Central memory CD4-positive, alpha-beta T cell (primary cell): ENCODE measurements around the gene UBQLN4.
"Not testable (repeated sequence)": the region's sequence is repeated elsewhere in the genome, so short reads cannot be mapped to it uniquely, and the experiment has no call there.

Source experiments
- DNase-seq: peaks from one replicate; pipeline ENCODE4 v3.0.0; 2022

UBQLN4 gene

DNA sequence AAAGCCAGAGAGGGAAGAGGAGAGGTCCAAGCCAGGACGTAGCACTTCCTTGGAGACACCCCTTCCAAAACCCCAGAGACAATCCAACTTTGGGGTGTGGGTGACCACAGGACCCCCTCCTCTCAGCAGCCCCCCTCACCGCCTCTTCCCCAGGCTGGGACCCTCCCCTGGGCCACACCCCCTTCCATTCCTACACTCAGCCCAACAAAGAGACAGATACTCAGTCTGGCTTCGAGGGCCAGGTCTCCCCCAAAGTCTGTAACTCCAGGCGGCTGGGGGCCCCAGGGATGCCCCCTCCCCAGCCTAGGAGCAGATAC is 27.2 kb upstream of the UBQLN4 start:
- no peak for DNase-seq

DNA sequence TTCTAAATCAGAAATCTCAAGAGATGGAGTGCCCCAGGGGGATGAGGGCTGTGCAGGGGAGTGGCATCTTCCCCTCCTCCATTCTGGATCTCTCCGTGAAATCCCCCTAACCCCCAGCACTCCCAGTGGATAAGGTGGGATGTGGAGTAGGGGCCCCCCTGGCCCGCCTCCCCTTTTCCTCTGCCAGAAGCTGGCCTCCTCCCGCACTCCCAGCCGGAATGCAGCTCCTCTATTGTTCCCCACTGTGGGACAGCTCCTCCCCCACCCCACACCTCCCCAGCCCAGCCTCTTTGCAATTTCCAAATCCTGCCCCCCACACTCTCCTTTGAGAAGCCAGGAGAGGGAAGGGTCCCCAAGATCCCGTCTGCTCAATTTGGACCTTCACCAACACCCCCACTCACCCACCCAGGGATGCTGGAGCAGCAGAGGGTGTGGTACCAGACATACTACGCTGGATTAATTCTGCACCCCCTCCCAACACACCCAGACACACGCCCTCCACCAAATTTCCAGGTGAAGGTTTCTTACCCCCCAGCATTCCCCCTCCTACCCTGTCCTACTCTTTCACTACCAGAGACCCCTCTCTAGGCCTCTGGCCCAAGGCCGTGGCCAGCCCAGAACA is 26.8 kb upstream of the UBQLN4 start:
- no peak for DNase-seq

DNA sequence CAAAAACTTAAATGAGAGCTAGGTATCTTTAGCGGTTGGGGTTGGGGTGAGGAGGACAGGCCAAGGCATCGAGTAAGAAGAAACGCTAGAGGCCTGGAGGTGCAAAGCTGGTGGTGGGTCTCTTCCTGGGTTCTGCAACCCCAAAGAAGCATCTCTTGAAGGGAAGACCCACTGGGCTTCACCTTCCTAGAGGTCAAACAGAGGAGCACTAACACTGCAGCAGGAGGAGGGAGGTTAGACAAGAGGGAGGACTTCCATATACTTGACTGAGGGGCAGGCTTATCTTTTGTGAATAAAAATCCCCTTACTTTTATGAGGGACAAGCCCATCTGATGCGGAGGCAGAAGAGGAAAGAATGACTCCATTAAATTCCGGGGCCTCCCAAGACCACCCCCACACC is 26.2 kb upstream of the UBQLN4 start:
- DNase-seq, result no peak

DNA sequence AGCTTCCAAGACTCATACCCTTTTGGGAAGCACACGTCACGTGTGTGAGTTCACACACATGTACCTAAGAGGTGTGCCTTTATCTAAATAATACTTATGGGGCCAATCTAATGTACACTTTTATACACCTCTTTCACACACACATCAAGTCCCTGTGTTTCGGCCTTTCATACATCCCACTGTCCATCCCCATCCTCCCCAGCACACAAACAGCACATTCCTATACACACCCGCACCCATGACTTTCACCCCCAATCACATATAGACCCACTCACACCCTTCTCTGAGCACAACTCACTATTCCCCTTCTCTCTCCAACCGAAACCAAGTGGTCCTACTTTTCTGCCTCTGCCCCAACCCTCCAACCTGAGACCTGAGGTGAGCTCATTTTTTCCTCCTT is 25.1 kb upstream of the UBQLN4 start:
- no peak for DNase-seq

DNA sequence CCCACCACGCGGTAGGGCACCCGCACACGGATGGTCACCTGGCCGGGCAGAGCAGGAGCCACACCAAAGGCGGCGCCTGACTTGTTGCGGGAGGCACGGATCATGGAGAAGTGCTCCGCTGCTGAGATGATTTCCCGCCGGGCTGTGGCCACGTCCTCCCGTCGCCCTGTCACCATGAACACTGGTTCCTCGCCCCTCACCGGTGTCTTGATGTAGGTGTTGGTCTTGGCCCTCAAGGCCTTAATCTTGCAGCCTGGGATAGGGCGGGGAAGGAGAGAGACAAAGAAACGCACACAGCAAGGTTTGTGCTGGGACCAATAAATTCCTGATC is 23.8 kb upstream of the UBQLN4 start:
- no peak for DNase-seq

DNA sequence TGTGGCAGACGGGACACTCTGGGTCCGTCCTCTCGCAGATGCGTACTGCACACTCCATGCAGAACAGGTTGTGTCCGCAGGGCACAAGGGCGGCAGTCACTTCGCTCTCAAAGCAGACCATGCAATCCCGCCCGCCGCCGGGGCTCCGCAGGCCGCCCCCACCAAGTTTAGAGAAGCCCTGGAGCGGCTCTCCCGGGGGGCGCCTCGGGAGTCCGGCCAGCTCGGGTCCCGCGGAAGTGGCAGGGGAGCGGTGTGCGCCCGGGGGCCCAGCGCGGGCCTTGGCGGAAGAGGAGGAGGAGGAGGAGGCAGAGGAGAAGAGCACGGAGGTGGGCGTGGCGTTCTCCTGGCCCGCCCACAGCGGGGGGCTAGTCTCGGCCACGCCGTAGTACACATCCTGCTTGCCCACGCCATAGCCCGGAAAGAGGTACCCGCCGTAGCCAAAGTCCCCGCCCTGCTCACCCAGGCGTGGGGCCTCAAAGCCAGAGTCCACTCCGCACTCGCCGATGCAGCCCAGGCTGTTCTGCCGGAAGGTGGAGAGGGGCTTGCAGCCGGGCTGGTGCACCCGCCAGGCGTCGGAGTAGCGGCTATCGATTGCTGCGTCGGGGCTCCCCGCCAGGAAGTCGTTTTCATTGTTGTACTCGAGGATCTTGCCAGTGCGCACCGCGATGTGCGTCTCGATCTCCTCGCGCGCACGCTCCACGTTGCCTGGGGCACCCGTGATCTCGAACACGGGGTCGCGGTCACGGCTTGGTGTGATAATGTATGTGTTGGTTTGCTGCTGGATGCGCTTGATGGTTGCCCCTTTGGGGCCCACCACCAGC is 23.2 kb upstream of the UBQLN4 start:
- no peak for DNase-seq

DNA sequence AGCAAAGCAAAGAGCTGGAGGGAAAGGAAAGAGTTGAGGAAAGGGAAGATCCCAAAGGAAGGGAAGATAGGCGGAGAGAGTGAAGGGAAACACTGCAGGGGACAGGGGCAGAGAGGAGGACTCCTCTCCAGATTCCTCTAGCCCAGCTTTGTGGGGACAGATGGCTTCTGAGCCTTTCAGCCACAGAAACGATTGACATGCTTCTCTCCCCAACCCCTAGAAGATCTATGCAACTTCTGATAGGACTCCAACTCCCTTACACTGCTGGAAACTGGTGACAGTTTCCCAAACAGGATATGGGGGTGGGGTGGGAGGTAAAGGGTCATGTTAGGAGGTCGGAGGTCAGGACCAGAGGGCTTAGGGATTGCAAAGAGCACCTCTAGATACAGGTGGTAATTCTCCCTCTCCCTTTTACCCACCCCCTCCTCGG is 22.2 kb upstream of the UBQLN4 start:
- no peak for DNase-seq

DNA sequence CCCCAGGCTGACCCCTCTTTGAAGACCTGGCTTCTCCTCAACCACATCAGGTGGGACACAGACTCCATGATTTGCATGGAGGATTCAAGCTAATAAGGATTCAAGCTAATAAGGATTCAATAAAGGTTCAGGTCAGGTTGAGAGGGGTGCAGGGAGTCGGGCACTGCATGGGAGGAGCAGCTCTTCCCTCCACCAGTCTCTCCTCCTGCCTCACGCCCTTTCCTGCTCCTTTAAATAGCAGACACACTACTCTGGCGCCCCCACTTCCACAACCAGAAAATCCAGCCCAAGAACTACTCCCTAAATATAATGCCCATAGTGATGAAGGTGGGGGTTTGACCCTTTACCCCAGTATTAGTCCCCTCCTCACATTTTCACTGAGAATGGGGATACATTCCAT is 21.6 kb upstream of the UBQLN4 start:
- DNase-seq, result no peak

DNA sequence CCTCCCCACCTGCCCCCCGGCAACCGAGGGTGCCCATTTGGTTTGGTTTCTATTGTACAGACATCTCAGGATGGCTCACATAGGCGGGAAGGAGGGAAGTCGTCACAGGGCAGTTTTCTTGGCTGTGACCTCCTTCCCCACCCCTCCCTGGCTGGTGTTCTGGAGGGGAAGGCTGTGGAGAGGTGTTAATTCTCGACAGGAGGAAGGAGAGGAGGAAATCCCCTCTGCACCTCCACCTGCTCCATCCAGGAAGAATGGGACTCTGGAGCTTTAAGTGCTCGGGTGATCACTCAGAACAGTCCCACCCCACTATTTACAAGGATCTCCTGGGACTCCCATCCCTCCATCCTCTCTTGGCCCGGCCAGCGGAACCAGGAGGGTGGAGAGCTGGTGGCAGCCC is 21.1 kb upstream of the UBQLN4 start:
- no peak for DNase-seq

DNA sequence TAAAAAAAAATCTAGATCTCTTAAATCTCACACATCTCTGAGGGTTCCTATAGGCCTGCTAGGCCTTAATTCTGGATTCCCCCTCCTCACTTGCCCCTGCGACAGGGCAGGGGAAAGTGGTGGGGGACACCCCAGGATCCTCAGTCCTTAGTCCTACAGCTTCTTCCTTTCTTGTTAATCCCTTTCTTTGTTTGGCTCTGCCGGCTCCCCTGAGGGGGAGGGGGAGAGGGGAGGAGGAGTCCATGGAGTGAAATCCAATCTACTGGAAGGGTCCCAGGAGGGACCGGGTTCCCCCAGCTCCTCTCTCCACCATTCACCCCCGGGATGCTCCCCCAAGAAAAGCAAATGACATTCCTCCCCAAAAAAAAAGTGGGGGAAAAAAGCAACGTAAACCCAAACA is 20.1 kb upstream of the UBQLN4 start:
- no peak for DNase-seq

DNA sequence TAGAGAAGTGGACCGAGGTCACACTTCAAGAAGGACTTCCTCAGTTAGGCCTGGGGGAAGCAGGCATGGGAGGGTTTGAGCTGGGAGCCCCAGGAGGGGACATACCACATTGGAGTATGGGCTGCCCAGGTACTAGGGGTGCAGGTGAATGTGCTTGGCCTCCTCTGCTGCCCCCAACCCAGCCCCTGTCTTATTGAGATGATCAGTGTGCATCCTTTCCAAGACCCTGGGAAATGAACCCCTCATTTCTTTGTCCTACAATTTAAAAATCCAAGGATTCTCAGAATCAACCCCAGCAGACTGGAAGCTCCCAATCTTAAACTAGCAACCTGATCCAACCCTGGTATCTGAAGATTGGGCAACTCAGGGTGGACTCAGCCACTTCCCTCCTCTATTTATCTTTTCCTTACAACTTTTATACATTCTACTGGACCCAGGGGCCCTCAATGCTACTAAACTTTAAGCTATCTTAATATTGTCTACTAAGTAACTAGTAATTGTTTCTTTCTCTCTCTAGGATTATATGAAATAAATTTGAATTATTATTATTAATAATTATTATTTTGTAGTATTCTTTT is 19.6 kb upstream of the UBQLN4 start:
- no peak for DNase-seq

DNA sequence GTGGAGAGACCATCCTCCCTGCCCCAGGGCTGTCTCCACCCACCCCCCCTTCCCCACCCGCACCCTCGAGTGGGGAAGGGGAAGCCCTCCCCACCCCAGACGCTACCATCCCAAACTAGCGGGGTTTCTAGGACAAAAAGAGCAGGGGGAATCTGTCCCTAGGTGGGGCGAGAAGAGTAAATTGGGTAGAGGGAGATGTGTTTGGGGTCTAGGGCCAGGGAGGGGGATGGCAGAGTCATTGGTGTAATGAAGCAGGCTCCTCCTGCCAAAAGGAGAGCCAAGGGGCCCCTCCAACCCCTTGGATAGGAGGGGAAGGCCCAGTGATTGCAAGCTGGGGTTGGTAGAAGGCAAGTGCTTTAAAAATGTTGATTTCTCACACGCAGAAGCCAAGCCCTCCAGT is 18.7 kb upstream of the UBQLN4 start:
- DNase-seq, result no peak

DNA sequence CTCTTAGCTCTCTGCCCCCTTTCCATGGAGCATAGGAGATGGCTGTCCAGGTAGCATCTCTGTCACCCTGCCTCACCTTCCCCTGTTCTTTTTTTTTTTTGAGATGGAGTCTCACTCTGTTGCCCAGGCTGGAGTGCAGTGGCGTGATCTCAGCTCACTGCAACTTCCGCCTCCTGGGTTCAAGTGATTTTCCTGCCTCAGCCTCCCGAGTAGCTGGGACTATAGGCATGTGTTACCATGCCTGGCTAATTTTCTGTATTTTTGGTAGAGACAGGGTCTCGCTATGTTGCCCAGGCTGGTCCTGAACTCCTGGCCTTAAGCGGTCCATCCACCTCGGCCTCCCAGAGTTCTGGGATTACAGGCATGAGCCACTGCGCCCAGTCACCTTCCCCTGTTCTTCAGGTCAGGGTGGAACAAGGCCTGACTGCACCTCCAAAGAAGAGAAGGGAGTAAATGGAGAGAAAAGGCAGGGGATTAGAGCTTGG is 17.8 kb upstream of the UBQLN4 start:
- DNase-seq, result not testable (repeated sequence)

DNA sequence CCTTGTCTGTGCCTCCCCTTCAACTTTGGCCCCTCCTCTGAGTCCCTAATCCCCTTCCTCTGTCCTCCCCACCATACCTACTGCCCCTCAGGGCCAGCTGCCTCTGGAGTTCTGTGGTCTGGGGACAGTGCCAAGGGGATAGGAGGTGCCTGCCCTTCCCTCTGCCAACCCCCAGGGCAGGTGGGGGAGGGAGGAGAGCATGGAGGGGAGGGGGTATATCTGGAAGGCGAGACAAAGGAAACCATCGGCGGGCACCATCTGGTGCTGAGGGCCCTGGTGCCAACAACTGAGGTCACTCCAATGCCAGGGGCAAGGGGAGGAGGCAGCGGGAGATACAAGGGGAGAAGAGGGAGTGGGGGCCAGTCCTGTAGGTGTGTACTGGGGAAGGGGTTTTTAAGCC is 16.9 kb upstream of the UBQLN4 start:
- DNase-seq, result no peak

DNA sequence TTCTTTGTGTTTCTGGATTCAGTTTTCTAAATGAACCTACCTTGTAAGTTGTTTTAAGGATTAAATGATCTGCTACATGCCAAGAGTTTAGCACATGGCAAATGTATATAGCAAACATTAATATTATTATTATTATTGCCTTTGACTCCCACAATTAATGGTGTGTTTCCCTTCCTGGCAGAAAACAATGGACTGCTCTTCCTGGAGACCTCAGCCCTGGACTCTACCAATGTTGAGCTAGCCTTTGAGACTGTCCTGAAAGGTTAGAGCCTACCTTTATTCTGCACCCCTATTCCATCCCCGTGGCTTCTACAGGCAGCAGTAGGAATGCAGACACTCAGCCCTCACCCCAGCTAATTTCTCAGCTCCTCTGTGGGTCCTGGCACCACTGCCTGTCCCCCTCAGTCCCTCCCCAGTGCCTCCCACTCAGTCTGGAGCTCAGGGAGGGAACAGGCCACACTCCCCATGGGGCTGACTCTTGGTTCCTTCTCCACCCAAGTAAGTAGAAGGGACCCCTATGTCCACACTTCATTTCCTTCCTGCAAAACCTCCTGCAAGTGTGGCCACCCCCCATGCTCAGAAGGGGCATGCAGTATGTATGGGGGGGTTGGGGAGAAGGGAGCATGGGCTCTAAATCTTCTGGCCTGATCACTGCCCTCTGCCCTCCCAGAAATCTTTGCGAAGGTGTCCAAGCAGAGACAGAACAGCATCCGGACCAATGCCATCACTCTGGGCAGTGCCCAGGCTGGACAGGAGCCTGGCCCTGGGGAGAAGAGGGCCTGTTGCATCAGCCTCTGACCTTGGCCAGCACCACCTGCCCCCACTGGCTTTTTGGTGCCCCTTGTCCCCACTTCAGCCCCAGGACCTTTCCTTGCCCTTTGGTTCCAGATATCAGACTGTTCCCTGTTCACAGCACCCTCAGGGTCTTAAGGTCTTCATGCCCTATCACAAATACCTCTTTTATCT is 16.2 kb upstream of the UBQLN4 start:
- DNase-seq, result no peak

DNA sequence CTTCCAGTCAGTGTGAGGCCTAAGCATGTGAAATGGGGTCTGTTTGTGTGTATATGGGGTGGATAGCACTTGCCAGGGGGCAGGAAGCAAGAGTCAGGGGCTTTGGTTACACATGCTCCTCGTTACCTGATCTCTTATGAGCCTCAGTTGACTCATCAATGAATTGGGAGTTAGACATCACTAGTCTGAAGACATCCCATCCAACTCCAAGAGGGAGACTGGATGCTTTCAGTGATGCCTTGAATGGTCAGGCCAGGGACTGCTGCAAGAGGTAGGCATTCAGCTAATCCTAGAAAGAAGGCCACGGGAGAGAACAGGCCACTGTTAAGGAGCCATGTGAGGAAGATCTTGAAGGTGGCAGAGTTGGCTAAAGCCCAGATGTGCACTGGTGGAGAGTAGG is 13.7 kb upstream of the UBQLN4 start:
- no peak for DNase-seq

DNA sequence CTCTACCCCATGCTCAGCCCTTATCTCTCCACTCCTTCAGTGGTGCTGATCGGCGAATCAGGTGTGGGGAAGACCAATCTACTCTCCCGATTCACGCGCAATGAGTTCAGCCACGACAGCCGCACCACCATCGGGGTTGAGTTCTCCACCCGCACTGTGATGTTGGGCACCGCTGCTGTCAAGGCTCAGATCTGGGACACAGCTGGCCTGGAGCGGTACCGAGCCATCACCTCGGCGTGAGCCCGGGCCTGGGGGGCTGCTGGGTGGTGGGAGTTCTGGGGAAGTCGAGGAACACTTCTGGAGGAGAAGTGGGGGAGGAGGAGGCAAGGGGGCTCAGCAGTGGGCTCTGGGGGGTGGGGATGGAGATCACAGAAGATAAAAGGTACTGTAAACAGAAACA is 12.3 kb upstream of the UBQLN4 start:
- no peak for DNase-seq

DNA sequence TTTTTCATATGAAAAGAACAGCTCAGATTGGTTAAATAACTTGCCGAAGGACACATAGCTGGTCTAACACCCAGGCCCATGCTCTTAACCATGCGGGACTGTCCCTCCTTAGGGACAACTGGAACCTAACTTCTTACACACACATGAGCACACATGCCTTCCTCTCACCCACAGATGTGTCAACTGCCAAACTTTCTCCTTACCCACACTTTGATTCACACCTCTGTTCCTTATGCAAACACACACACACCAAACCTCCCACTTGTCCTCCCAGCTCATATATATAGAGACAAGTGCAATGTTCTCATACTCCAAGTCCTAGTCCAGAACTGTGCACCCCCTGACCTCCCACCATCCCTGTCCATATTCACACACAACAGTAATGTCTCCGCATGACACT is 11.6 kb upstream of the UBQLN4 start:
- no peak for DNase-seq

DNA sequence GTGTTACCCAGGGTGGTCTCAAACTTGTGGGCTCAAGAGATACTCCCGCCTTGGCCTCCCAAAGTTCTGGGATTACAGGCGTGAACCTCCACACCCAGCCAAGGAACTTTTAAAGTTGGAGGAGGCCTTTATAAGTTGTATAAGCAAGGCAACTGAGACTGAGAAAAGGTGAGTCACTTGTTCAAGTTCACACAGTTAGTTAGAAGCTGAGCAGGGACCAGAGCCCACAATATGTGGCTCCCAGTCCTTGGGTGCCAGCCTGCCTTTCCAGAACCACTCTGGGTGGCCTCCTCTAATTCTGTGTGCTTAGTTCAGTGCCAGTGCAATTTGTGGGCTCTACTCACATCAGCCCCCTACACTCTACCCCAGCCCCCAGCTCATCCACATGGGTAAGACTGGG is 11.0 kb upstream of the UBQLN4 start:
- no peak for DNase-seq

DNA sequence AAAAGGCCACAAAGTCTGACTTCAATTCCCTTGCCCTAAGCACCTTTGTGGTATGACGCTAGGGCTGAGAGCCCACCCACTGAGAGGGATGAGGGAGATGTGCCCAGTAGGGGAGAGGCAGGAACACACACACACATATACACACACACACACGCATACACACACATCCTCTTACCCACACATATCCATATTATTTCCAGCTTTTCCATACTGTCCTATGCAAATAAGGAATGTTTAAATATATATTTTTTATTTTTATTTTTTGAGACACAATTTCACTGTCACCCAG is 10.3 kb upstream of the UBQLN4 start:
- no peak for DNase-seq

DNA sequence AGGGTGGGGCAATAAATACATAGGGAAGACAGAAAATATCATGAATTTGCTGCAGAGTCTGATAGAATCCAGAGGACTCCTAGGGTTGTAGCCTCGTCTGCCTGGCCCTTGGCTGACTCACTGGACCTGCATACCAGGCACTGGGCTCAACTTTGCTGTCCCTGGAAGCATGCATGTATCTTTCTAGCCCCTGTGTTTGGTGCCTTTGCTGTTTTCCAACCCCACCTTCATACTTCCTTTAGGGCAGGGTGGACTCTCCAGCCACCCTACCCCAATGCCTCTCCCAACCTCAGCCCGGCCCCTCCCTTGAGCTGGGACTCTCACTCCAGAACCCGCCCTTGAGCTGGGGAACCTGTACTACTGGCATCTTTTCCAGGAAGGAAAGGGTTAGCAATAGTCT is 8.6 kb upstream of the UBQLN4 start:
- DNase-seq, result no peak

DNA sequence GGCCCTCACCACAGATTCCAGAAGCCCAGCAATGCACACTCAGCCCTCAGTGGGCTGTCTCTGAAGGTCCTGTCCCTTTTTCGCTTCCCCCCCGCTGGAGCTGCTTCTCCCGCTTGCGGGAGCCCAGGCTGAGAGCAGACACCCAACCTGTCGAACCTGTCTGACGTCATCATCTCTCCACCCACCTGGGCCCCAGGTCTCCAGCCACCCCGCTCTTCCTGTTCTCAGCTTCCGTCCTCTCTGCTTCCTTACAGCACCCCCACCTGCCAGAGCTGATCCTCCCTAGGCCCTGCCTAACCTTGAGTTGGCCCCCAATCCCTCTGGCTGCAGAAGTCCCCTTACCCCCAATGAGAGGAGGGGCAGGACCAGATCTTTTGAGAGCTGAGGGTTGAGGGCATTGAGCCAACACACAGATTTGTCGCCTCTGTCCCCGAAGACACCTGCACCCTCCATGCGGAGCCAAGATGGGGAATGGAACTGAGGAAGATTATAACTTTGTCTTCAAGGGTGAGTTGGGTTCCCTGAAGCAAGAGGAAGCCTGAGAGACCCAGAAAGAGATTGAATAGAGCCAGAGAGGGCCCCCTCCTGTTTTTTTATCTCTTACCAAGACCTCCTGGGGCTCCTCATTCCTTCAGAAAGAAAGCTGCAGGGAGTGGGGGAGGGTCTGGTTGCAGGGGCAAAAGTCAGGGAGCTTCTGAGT is 7.5 kb upstream of the UBQLN4 start, which contains the start of gene RAB25:
TSS of gene RAB25 (plus strand) at position 224 of the 700 bp plus-strand sequence. CDS start at position 465, 241 bp downstream.
- DNase-seq, result no peak

DNA sequence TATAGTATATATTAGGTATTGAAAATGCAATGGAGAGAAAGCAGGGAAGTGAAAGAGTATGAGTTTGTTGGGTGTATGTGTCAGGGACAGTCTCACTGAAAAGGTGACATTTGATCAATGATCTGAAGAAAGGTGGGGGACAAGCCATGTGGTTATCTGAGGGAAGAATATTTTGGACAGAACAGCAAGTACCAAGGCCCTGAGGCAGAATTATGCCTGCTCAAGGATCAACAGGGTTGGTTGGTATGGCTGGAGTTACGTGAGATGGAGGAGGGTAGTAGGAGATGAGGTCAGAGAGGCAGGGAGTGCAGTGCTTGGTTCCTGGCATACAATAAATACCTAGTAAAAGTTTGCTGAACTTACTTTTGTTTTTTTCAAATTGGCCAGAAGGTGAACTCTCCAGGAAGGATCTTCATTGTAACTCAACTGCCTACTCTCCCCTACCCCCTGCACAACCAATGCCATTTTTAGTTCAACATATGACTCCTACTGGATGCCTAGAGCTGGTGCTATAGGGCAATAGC is 2.8 kb upstream of the UBQLN4 start:
- DNase-seq, result no peak
